ENCODE measurements around the gene NANP. TPM values are rescaled to one million over a fixed set of nuclear protein-coding genes. Genes with fewer than 3 reads are reported as not detected.
A peak's percentile ranks its signal among the peaks of the same experiment; 100 is the strongest.

The NANP gene
- total and polyA plus RNA-seq, 2 of the 13 experiments (the other 11 are each of a cell fraction or from before 2014, with no cell fraction given) = 8.9 to 21.5 TPM

GRCh38 chr20:25579081-25579770 lies 44.6 kb downstream of the NANP start (continued):
- TF ChIP-seq ZBTB40 (IDR thresholded peaks at IDR 0.05) (no peak), ZBTB40 (CRISPR knock-in tag; IDR thresholded peaks at IDR 0.05) (no peak), PLRG1 (conservative IDR thresholded peaks at IDR 0.05) (no peak), MYNN (CRISPR knock-in tag; IDR thresholded peaks at IDR 0.05; ENCODE audit: low read depth) (no peak), ZNF564 (CRISPR knock-in tag; IDR thresholded peaks at IDR 0.05) (no peak), ELK4 (CRISPR knock-in tag; IDR thresholded peaks at IDR 0.05; ENCODE audit: borderline replicate concordance) (no peak), ZNF264 (CRISPR knock-in tag; IDR thresholded peaks at IDR 0.05) (0 out of 2 replicates have a peak, but pooled peaks have one; percentile 77), CREBL2 (CRISPR knock-in tag; IDR thresholded peaks at IDR 0.05; ENCODE audit: borderline replicate concordance) (no peak), FUBP1 (CRISPR knock-in tag; IDR thresholded peaks at IDR 0.05; ENCODE audit: borderline replicate concordance) (no peak), RBFOX2 (IDR thresholded peaks at IDR 0.05; ENCODE audit: low read depth, low read length) (0 out of 2 replicates have a peak, but pooled peaks have one; percentile 25), NFE2L1 (CRISPR knock-in tag; IDR thresholded peaks at IDR 0.05; ENCODE audit: borderline replicate concordance) (peak; percentile 75; the same call in 1 of the 2 replicates), PAXIP1 (CRISPR knock-in tag; conservative IDR thresholded peaks at IDR 0.05) (peak; percentile 77)

All from HepG2 (cell line).